IPS-20b (cell line): ENCODE measurements around the gene KLC1.

Source experiments
- H3K27ac ChIP-seq: one replicate; pipeline ENCODE4 v1.5.1; 2013; ENCODE audit warnings: low read length
- H3K27me3 ChIP-seq: 2 replicates; pipeline ENCODE4 v1.6.1; 2013; ENCODE audit warnings: mild to moderate bottlenecking, low read length, inconsistent platforms; ENCODE audit not compliant: insufficient read depth
- H3K36me3 ChIP-seq: 2 replicates; pipeline ENCODE4 v1.6.1; 2013; ENCODE audit warnings: low read depth, mild to moderate bottlenecking, inconsistent platforms, low read length, moderate library complexity; ENCODE audit not compliant: insufficient read depth
- H3K4me1 ChIP-seq: 2 replicates; pipeline ENCODE4 v1.6.1; 2013; ENCODE audit warnings: mild to moderate bottlenecking, control low read depth, inconsistent platforms, low read length, moderate library complexity; ENCODE audit not compliant: insufficient read depth
- H3K4me3 ChIP-seq: 2 replicates; pipeline ENCODE4 v1.5.1; 2013; ENCODE audit warnings: mild to moderate bottlenecking, low read length, inconsistent platforms
- H3K9ac ChIP-seq: 2 replicates; pipeline ENCODE4 v1.6.1; 2013; ENCODE audit warnings: low read depth, mild to moderate bottlenecking, inconsistent platforms, low read length, moderate library complexity
- H3K9me3 ChIP-seq: 2 replicates; pipeline ENCODE4 v1.6.1; 2013; ENCODE audit warnings: mild to moderate bottlenecking, low read depth, low read length, inconsistent platforms; ENCODE audit not compliant: insufficient read depth

Gene KLC1

GRCh38 chr14:103730490-103731035 lies 101.6 kb downstream of the KLC1 start:
- peaks cover 39% of the 10 kb centered on the region for H3K36me3 ChIP-seq
- H3K27me3 ChIP-seq, result no peaks in the 10 kb centered on the region
- no peaks in the 10 kb centered on the region for H3K9me3 ChIP-seq
- no peaks in the 10 kb centered on the region for H3K4me1 ChIP-seq
- H3K9ac ChIP-seq, result no peak overlapping the region
- H3K27ac ChIP-seq, result no peak overlapping the region
- no peak overlapping the region for H3K4me3 ChIP-seq

- no peaks in the 10 kb centered on the region for H3K4me1 ChIP-seq
- H3K27me3 ChIP-seq, result no peaks in the 10 kb centered on the region
- H3K27ac ChIP-seq, result no peak overlapping the region
- no peak overlapping the region for H3K4me3 ChIP-seq
- H3K9ac ChIP-seq, result no peak overlapping the region
- H3K36me3 ChIP-seq, result peaks cover 39% of the 10 kb centered on the region
- H3K9me3 ChIP-seq, result no peaks in the 10 kb centered on the region
Measured at GRCh38 chr14:103731481-103731880, 102.5 kb downstream of the KLC1 start.

GRCh38 chr14:103731916-103732867 lies 103.2 kb downstream of the KLC1 start:
- Histone ChIP-seq H3K9me3 (no peaks in the 10 kb centered on the region), H3K36me3 (peaks cover 39% of the 10 kb centered on the region), H3K27ac (no peak overlapping the region)

GRCh38 chr14:103732868-103733620 lies 104.0 kb downstream of the KLC1 start:
- no peaks in the 10 kb centered on the region for H3K27me3 ChIP-seq
- H3K4me3 ChIP-seq, result no peak overlapping the region
- no peaks in the 10 kb centered on the region for H3K9me3 ChIP-seq
- peaks cover 39% of the 10 kb centered on the region for H3K36me3 ChIP-seq
- H3K9ac ChIP-seq, result no peak overlapping the region
- no peaks in the 10 kb centered on the region for H3K4me1 ChIP-seq
- no peak overlapping the region for H3K27ac ChIP-seq

More at GRCh38 chr14:103731916-103732867, 103.2 kb downstream of the KLC1 start:
- Histone ChIP-seq H3K4me1 (no peaks in the 10 kb centered on the region), H3K4me3 (no peak overlapping the region), H3K27me3 (no peaks in the 10 kb centered on the region), H3K9ac (no peak overlapping the region)

GRCh38 chr14:103733651-103734050 lies 104.6 kb downstream of the KLC1 start:
- Histone ChIP-seq H3K9ac (no peak overlapping the region), H3K27me3 (no peaks in the 10 kb centered on the region), H3K4me3 (no peak overlapping the region), H3K4me1 (no peaks in the 10 kb centered on the region), H3K9me3 (no peaks in the 10 kb centered on the region), H3K27ac (no peak overlapping the region), H3K36me3 (peaks cover 33% of the 10 kb centered on the region)

- Histone ChIP-seq H3K9me3 (no peaks in the 10 kb centered on the region), H3K9ac (no peak overlapping the region), H3K27me3 (no peaks in the 10 kb centered on the region), H3K27ac (no peak overlapping the region), H3K36me3 (peaks cover 27% of the 10 kb centered on the region), H3K4me3 (no peak overlapping the region), H3K4me1 (no peaks in the 10 kb centered on the region)
Measured at GRCh38 chr14:103734081-103734888, 105.3 kb downstream of the KLC1 start.

- Histone ChIP-seq H3K36me3 (peaks cover 19% of the 10 kb centered on the region), H3K4me3 (no peak overlapping the region), H3K9ac (no peak overlapping the region), H3K27ac (no peak overlapping the region), H3K9me3 (no peaks in the 10 kb centered on the region), H3K27me3 (no peaks in the 10 kb centered on the region), H3K4me1 (0 out of 2 replicates have a peak, but pooled peaks cover 2% of the 10 kb centered on the region)
Measured at GRCh38 chr14:103735022-103735421, 106.0 kb downstream of the KLC1 start.

GRCh38 chr14:103735439-103735814 lies 106.4 kb downstream of the KLC1 start:
- H3K27ac ChIP-seq, result no peak overlapping the region
- H3K9me3 ChIP-seq, result no peaks in the 10 kb centered on the region
- 0 out of 2 replicates have a peak, but pooled peaks cover 2% of the 10 kb centered on the region for H3K4me1 ChIP-seq
- no peaks in the 10 kb centered on the region for H3K27me3 ChIP-seq
- no peak overlapping the region for H3K9ac ChIP-seq
- H3K4me3 ChIP-seq, result no peak overlapping the region
- peaks cover 16% of the 10 kb centered on the region; the same call in 1 of the 2 replicates for H3K36me3 ChIP-seq

GRCh38 chr14:103735815-103736545 lies 107.0 kb downstream of the KLC1 start:
- Histone ChIP-seq H3K36me3 (peaks cover 16% of the 10 kb centered on the region; the same call in 1 of the 2 replicates), H3K4me3 (no peak overlapping the region), H3K9ac (no peak overlapping the region), H3K9me3 (no peaks in the 10 kb centered on the region), H3K27me3 (no peaks in the 10 kb centered on the region), H3K27ac (no peak overlapping the region), H3K4me1 (0 out of 2 replicates have a peak, but pooled peaks cover 2% of the 10 kb centered on the region)

GRCh38 chr14:103736546-103737431 lies 107.8 kb downstream of the KLC1 start:
- H3K27ac ChIP-seq, result no peak overlapping the region
- no peaks in the 10 kb centered on the region for H3K9me3 ChIP-seq
- peaks cover 16% of the 10 kb centered on the region; the same call in 1 of the 2 replicates for H3K36me3 ChIP-seq

More at GRCh38 chr14:103736546-103737431, 107.8 kb downstream of the KLC1 start:
- Histone ChIP-seq H3K4me3 (no peak overlapping the region), H3K4me1 (0 out of 2 replicates have a peak, but pooled peaks cover 2% of the 10 kb centered on the region), H3K27me3 (no peaks in the 10 kb centered on the region), H3K9ac (no peak overlapping the region)
